ENCODE measurements around the gene PLEKHG3. TPM values are rescaled to one million over a fixed set of nuclear protein-coding genes. Genes with fewer than 3 reads are reported as not detected.
A peak's percentile ranks its signal among the peaks of the same experiment; 100 is the strongest.

Gene PLEKHG3
- total and polyA plus RNA-seq, 8 donors, result 33.3 to 60.7 (median 39.7) TPM

GRCh38 chr14:64695071-64695470, 9.2 kb upstream of the PLEKHG3 start:
- DNase-seq (no peak), ATAC-seq (no peak), FAIRE-seq (no peak)
- 54 to 62% methylated on average over 2 of the region's 2 CpGs for WGBS, 2 donors
- H3K36me3 ChIP-seq, result no peaks in the 10 kb centered on the region
- H3K27me3 ChIP-seq, result no peaks in the 10 kb centered on the region
- H3K9me3 ChIP-seq, result no peaks in the 10 kb centered on the region
- H3K4me3 ChIP-seq, result no peak overlapping the region
- intact Hi-C loops (cut with DNase I), result no loop called here
- TF ChIP-seq CTCF (IDR thresholded peaks at IDR 0.05), result no peak
- H3K4me1 ChIP-seq, result peaks cover 4 to 18% (median 11%) of the 10 kb centered on the region in 3 donors
- no peak overlapping the region for H3K27ac ChIP-seq

GRCh38 chr14:64696355-64696857, 7.8 kb upstream of the PLEKHG3 start:
- WGBS, 2 donors, result 62 to 65% methylated on average over 4 of the region's 4 CpGs
- Histone ChIP-seq H3K4me1 (peaks cover 4 to 18% (median 11%) of the 10 kb centered on the region in 3 donors), H3K36me3 (no peaks in the 10 kb centered on the region), H3K27me3 (no peaks in the 10 kb centered on the region), H3K9me3 (no peaks in the 10 kb centered on the region), H3K27ac (no peak overlapping the region), H3K4me3 (no peak overlapping the region)
- DNase-seq (no peak), ATAC-seq (peak in 2 of 4 donors; percentile 39 to 49), FAIRE-seq (no peak)
- TF ChIP-seq CTCF (IDR thresholded peaks at IDR 0.05), result no peak
- intact Hi-C loops (cut with DNase I), result no loop called here

- DNase-seq, result peak in 3 of 6 donors; percentile 43 to 53 (median 49)
- no peaks in the 10 kb centered on the region for H3K9me3 ChIP-seq
- peak overlapping the region in 2 of 4 donors; percentile 25 to 56 for H3K27ac ChIP-seq
- peak; percentile 78 for FAIRE-seq
- no peaks in the 10 kb centered on the region for H3K36me3 ChIP-seq
- no peak overlapping the region for H3K4me3 ChIP-seq
- no peak for TF ChIP-seq CTCF (IDR thresholded peaks at IDR 0.05)
- WGBS, 2 donors, result 3 to 12% methylated on average over 7 of the region's 7 CpGs
- intact Hi-C loops (cut with DNase I), result no loop called here
- H3K4me1 ChIP-seq, result peaks cover 4 to 20% (median 11%) of the 10 kb centered on the region in 3 donors
- no peaks in the 10 kb centered on the region for H3K27me3 ChIP-seq
- peak; percentile 41 to 68 (median 54) for ATAC-seq
Measured at GRCh38 chr14:64698903-64699302, 5.3 kb upstream of the PLEKHG3 start.

GRCh38 chr14:64700290-64700689, 3.9 kb upstream of the PLEKHG3 start:
- no peak for ATAC-seq
- Histone ChIP-seq H3K27me3 (no peaks in the 10 kb centered on the region), H3K27ac (no peak overlapping the region), H3K9me3 (no peaks in the 10 kb centered on the region), H3K4me1 (peaks cover 4 to 20% (median 11%) of the 10 kb centered on the region in 3 donors), H3K4me3 (no peak overlapping the region), H3K36me3 (no peaks in the 10 kb centered on the region)
- FAIRE-seq, result no peak
- DNase-seq, result no peak
- WGBS, 2 donors, result 78 to 85% methylated on average over 2 of the region's 2 CpGs
- TF ChIP-seq CTCF (IDR thresholded peaks at IDR 0.05), result no peak
- intact Hi-C loops (cut with DNase I), result no loop called here

- no peak overlapping the region for H3K4me3 ChIP-seq
- WGBS, 2 donors, result 74 to 79% methylated on average over 4 of the region's 4 CpGs
- TF ChIP-seq CTCF (IDR thresholded peaks at IDR 0.05), result no peak
- H3K9me3 ChIP-seq, result no peaks in the 10 kb centered on the region
- no peaks in the 10 kb centered on the region for H3K27me3 ChIP-seq
- intact Hi-C loops (cut with DNase I), result no loop called here
- no peaks in the 10 kb centered on the region for H3K36me3 ChIP-seq
- no peak for DNase-seq
- H3K4me1 ChIP-seq, result peaks cover 5 to 20% (median 12%) of the 10 kb centered on the region in 3 donors
- H3K27ac ChIP-seq, result no peak overlapping the region
- no peak for FAIRE-seq
- no peak for ATAC-seq
Measured at GRCh38 chr14:64700894-64701293, 3.3 kb upstream of the PLEKHG3 start.

Data from pancreas (tissue), 10 donors.